ENCODE measurements around the gene WDR91.

DNA sequence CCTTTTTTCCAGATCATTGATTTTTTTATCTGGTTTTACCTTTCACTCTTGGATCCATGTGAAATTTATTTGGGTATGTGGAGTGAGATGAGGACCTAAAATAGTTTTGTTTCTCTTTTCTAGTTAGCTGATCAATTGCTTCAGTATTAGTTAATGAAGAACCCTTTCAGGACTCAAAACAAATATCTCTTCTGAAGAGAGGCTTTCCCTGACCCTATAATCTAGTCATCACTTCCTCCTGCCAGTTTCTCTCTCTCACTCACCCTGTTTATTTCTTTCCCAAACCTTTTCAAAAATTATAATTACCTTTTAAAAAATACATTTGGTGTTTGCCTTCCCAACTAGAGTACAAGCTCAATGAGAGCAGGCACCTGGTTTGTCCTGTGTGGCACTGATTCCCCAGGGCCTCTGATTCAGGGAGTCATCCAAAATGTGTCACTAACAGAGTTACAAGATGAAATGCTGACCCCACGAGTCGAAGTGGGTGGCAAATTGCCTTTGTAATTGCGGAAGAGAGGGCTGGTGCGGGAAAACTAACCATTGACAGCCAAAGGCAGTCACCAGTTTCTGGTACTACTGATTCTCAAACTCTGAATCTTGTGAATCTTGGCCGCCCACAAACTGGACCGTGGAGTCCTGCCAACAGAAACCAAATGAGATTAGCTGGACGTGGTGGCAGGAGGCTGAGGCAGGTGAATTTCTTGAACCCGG is 61.1 kb downstream of the WDR91 start:
- no peak for TF ChIP-seq POLR2A (IDR thresholded peaks at IDR 0.05; ENCODE audit: low read depth, low read length)
- TF ChIP-seq CTCF (IDR thresholded peaks at IDR 0.05; ENCODE audit: extremely low read depth in 1 of 2, insufficient read depth in 1 of 2, low read depth in 1 of 2, low read length in 2 of 2), result no peak
- no peak for TF ChIP-seq MYC (IDR thresholded peaks at IDR 0.05; ENCODE audit: low read depth, low read length)
- no peak for TF ChIP-seq MAX (IDR thresholded peaks at IDR 0.05; ENCODE audit: insufficient read depth, insufficient read length)
- TF ChIP-seq EZH2 (IDR thresholded peaks at IDR 0.05; ENCODE audit: borderline replicate concordance, low read depth, low read length, severe bottlenecking), result no peak

Data from endothelial cell of umbilical vein (primary cell).